ENCODE measurements around the gene PTPN23. TPM values are rescaled to one million over a fixed set of nuclear protein-coding genes. Genes with fewer than 3 reads are reported as not detected.

The PTPN23 gene
- total and polyA plus RNA-seq, 9 of the 15 experiments (the other 6 are each of a cell fraction or from before 2014, with no cell fraction given), result 0.41 to 58.7 (median 7.2) TPM

GRCh38 chr3:47379411-47379899 lies 1.4 kb upstream of the PTPN23 start (continued):
- no peak for TF ChIP-seq ZBTB40 (IDR thresholded peaks at IDR 0.05)
- no peak for TF ChIP-seq ZBTB40 (CRISPR knock-in tag; IDR thresholded peaks at IDR 0.05)
- TF ChIP-seq BCLAF1 (IDR thresholded peaks at IDR 0.05; ENCODE audit: borderline replicate concordance in 1 of 2, control insufficient read depth in 1 of 2, low read depth in 2 of 2, low read length in 1 of 2), result no peak
- no peak for TF ChIP-seq KLF1 (tag; IDR thresholded peaks at IDR 0.05)
